Panc1 (cell line): Measurements from ENCODE around the gene IRF7. TPM values are rescaled to one million over a fixed set of nuclear protein-coding genes. Genes with fewer than 3 reads are reported as not detected.

ENCODE experiments used
- ATAC-seq: fragments of 200-7000 bp; cut with Tn5 transposase; 2 replicates; pipeline ENCODE4 v1.9.1; 2020; ENCODE audit warnings: mild to moderate bottlenecking, moderate library complexity
- BruUV-seq: library from RNA; stranded (reverse); fragments of 400-500 nt; replicated peaks from 2 replicates; lab custom pipeline; 2021; lab: Mats Ljungman, UMichigan
- CTCF ChIA-PET: fragments of 300-600 bp; sonication (Branson Sonifier 250); formaldehyde crosslinking; loops from one replicate; lab custom pipeline; 2022; ENCODE audit warnings: antibody characterized with exemption; lab: Charles Lee
- POLR2A ChIA-PET: fragments of 300-600 bp; sonication (Branson Sonifier 250); formaldehyde crosslinking; loops from one replicate; lab custom pipeline; 2022; ENCODE audit warnings: antibody characterized with exemption; lab: Charles Lee
- DNase-seq: peaks from one replicate; pipeline ENCODE4 v3.0.0-alpha.2; 2010; ENCODE audit warnings: low read depth, low spot score
- H3K27ac ChIP-seq: 2 replicates; pipeline ENCODE4 v1.5.1; 2011; ENCODE audit warnings: mild to moderate bottlenecking, low read length, inconsistent platforms
- H3K27me3 ChIP-seq: fragments of 200-500 bp; sonication (Bioruptor generic); 2 replicates; pipeline ENCODE4 v1.6.0; 2014; ENCODE audit warnings: low read length, inconsistent platforms; ENCODE audit not compliant: control insufficient read depth, insufficient read depth
- H3K36me3 ChIP-seq: fragments of 200-500 bp; sonication (Bioruptor generic); 2 replicates; pipeline ENCODE4 v1.5.1; 2014; ENCODE audit warnings: inconsistent platforms, mild to moderate bottlenecking, low read length, moderate library complexity; ENCODE audit not compliant: control insufficient read depth, insufficient read depth
- H3K4me1 ChIP-seq: 2 replicates; pipeline ENCODE4 v1.5.1; 2011; ENCODE audit warnings: inconsistent platforms, mild to moderate bottlenecking, low read length, moderate library complexity; ENCODE audit not compliant: control insufficient read depth, insufficient read depth
- H3K4me3 ChIP-seq, 2 experiments: 2 replicates each; pipeline ENCODE4 v1.5.1; 2011 to 2012; ENCODE audit warnings: low read depth in 2 of 2, low read length in 2 of 2, mild to moderate bottlenecking in 2 of 2, inconsistent platforms in 1 of 2, moderate library complexity in 1 of 2
- H3K9me3 ChIP-seq: fragments of 200-500 bp; sonication (Bioruptor generic); 2 replicates; pipeline ENCODE4 v1.5.1; 2014; ENCODE audit warnings: low read depth, mild to moderate bottlenecking, inconsistent platforms, low read length, moderate library complexity; ENCODE audit not compliant: control insufficient read depth, insufficient read depth
- CTCF ChIP-seq: fragments of 450-650 bp; IDR thresholded peaks from 2 replicates; pipeline ENCODE4 v1.5.1; 2017; ENCODE audit warnings: mild to moderate bottlenecking
- POLR2AphosphoS5 ChIP-seq: IDR thresholded peaks from 2 replicates; pipeline ENCODE4 v1.6.1; 2012; ENCODE audit warnings: mild to moderate bottlenecking, low read depth, low read length, moderate library complexity
- REST ChIP-seq, 2 experiments: IDR thresholded peaks; 2 replicates each; pipeline ENCODE4 v1.6.1; 2011 to 2012; ENCODE audit warnings: low read depth in 2 of 2, control low read depth in 1 of 2, low read length in 1 of 2, mild to moderate bottlenecking in 1 of 2, moderate library complexity in 1 of 2; ENCODE audit not compliant: insufficient read depth in 1 of 2
- SIN3A ChIP-seq: IDR thresholded peaks from 2 replicates; pipeline ENCODE4 v1.6.1; 2012; ENCODE audit warnings: low read depth, mild to moderate bottlenecking, low read length, moderate library complexity, borderline replicate concordance; ENCODE audit not compliant: insufficient read depth
- TCF7L2 ChIP-seq: IDR thresholded peaks from 2 replicates; pipeline ENCODE4 v1.6.1; 2011; ENCODE audit warnings: mild to moderate bottlenecking, low read depth, low read length, inconsistent platforms
- in situ Hi-C: cut with HindIII; loops from 2 replicates; pipeline ENCODE4 v1.10.0; 2016; ENCODE audit warnings: low sequenced_read_pairs, low pct_unique_long_range_greater_than_20kb
- intact Hi-C: fragments of 100-400 bp; cut with micrococcal nuclease; formaldehyde crosslinking; loops from one replicate; pipeline ENCODE4 v1.10.0; 2022; ENCODE audit not compliant: unreplicated experiment
- total RNA-seq: library from RNA; stranded (reverse); gene quantifications from one replicate; pipeline ENCODE4 v1.2.1, GENCODE V29; 2021; ENCODE audit not compliant: unreplicated experiment

Gene IRF7
- total RNA-seq, 1 experiment from 2014 or later = 23.9 TPM

GRCh38 chr11:626475-627307 is 10.9 kb upstream of the IRF7 start, which contains the start of gene SCT:
Gene SCT (minus strand): TSS chr11:627181. CDS start chr11:627143, 38 bp downstream.
- H3K4me1 ChIP-seq = peaks cover 11% of the 10 kb centered on the region
- no peak within 1 kb of the TSS for H3K27ac ChIP-seq
- ATAC-seq (no peak), DNase-seq (no peak)
- intact Hi-C loops (no loop called here), in situ Hi-C loops (no loop called here)
- no peaks in the 10 kb centered on the region for H3K9me3 ChIP-seq
- POLR2A ChIA-PET = no interaction called here
- H3K4me3 ChIP-seq = no peak within 1 kb of the TSS
- TF ChIP-seq SIN3A = no peak
- TF ChIP-seq TCF7L2 = no peak
- TF ChIP-seq POLR2AphosphoS5 = no peak
- TF ChIP-seq REST (IDR thresholded peaks at IDR 0.05; ENCODE audit: insufficient read depth in 1 of 2, low read depth in 2 of 2, low read length in 1 of 2) = no peak
- TF ChIP-seq CTCF = no peak
- no peaks in the 10 kb centered on the region for H3K36me3 ChIP-seq
- CTCF ChIA-PET = no interaction called here
- H3K27me3 ChIP-seq = no peaks in the 10 kb centered on the region
- BruUV-seq = no TSS peak

- Histone ChIP-seq H3K27me3 (no peaks in the 10 kb centered on the region), H3K27ac (no peak overlapping the region), H3K4me1 (peaks cover 17% of the 10 kb centered on the region), H3K4me3 (no peak overlapping the region), H3K9me3 (no peaks in the 10 kb centered on the region), H3K36me3 (no peaks in the 10 kb centered on the region)
- ChIA-PET CTCF (interaction anchor here (0.5 to 0.7 kb wide), 2 partner anchors 48 to 117 kb away, joined by 3 to 5 read pairs; no protein-coding TSS in a partner anchor), POLR2A (no interaction called here)
- intact Hi-C loops = no loop called here
- peak; percentile 33 for ATAC-seq
- in situ Hi-C loops = no loop called here
- no TSS peak for BruUV-seq
- TF ChIP-seq REST (IDR thresholded peaks at IDR 0.05; ENCODE audit: insufficient read depth in 1 of 2, low read depth in 2 of 2, low read length in 1 of 2) = no peak
- no peak for DNase-seq
Measured at GRCh38 chr11:625636-626268, 10.0 kb upstream of the IRF7 start.
